Measurements from ENCODE around the gene BRD3OS. TPM values are rescaled to one million over a fixed set of nuclear protein-coding genes. Genes with fewer than 3 reads are reported as not detected.
A peak's percentile ranks its signal among the peaks of the same experiment; 100 is the strongest.
"Not testable (repeated sequence)": the region's sequence is repeated elsewhere in the genome, so short reads cannot be mapped to it uniquely, and the experiment has no call there.

The BRD3OS gene
- total RNA-seq, 1 donor from 2014 or later = 14.5 TPM

DNA sequence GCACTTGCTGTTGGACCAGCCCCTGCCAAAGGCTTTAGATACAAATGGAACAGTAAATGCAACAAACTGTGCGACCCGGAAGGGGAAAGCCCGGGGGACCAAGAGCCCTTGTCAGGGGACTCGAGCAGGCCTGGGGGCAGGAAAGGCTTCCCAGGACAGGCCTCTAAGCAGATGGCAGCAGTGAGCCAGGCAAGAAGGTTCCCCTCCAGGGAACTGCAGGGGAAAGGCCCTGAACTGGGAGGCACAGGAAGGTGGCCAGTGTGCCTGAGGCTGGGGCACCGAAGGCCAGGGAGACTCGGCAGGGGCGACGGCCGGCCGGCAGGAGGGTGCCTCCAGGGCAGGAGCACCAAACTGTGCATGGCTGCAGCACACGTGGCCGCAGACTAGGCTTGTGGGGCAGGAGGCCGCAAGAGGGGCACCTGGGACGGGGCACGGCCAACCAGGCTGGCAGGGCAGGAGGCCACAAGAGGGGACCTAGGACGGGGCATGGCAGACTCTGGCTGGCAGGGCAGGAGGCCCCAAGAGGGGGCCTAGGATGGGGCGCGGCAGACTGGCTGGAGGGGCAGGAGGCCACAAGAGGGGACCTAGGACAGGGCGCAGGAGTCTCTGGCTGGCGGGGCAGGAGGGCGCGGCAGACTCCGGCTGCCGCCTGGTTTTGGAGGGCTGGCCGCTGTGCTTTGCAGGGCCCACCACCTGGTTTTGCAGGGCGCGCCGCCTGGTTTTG, 43.2 kb upstream of the BRD3OS start:
- no peaks in the 10 kb centered on the region for H3K9me3 Mint-ChIP-seq
- H3K4me1 Mint-ChIP-seq (ENCODE audit: low read depth) = no peaks in the 10 kb centered on the region
- DNase-seq (ENCODE audit: low spot score) = no peak
- intact Hi-C loops (cut with micrococcal nuclease) = no loop called here
- no peak overlapping the region for H3K4me3 Mint-ChIP-seq
- no peak overlapping the region for H3K27ac Mint-ChIP-seq
- H3K27me3 Mint-ChIP-seq (ENCODE audit: insufficient read depth) = no peaks in the 10 kb centered on the region
- H3K36me3 Mint-ChIP-seq (ENCODE audit: low read depth) = no peaks in the 10 kb centered on the region

DNA sequence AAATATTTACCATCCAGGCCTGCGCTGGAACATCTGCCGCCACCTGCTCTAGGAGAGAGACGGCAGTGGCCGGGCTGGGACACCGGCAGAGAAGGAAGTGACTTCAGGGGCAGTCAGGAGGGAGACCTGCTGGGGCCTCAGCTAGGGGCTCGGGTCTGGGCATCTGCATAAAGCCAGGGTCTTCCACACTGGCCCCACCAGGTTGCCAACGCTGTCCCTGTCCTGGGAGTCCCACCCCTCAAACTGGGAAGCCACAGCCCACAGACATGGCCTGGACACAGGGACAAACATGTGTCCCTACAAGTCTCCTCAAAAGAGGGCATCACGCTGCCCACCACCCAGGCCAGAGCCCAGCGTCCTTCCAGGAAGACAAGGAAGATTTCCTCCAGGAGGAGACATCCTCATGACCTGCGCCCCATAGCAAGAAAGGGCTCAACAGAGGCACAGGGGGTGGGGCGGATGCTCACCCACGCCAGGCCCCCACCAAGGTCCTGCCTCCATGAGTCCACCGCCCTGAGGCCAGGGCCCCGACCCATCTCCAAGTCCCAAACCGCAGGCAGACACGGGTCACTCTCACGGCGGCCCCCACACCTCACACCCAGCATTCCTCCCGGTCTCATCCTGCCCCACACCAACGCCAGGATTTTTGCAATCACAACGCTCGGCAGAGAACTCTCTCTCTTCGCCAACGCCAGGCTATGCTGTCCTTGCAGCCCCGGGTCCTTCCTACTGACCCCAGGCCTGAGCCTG, 42.1 kb upstream of the BRD3OS start:
- Mint-ChIP-seq H3K27me3 (ENCODE audit: insufficient read depth) (no peaks in the 10 kb centered on the region), H3K9me3 (no peaks in the 10 kb centered on the region), H3K4me3 (no peak overlapping the region), H3K36me3 (ENCODE audit: low read depth) (no peaks in the 10 kb centered on the region), H3K27ac (no peak overlapping the region), H3K4me1 (ENCODE audit: low read depth) (no peaks in the 10 kb centered on the region)
- DNase-seq (ENCODE audit: low spot score) = no peak
- intact Hi-C loops (cut with micrococcal nuclease) = no loop called here

- no peak overlapping the region for H3K27ac Mint-ChIP-seq
- no peaks in the 10 kb centered on the region for H3K4me1 Mint-ChIP-seq (ENCODE audit: low read depth)
- intact Hi-C loops (cut with micrococcal nuclease) = no loop called here
- no peak for DNase-seq (ENCODE audit: low spot score)
- no peaks in the 10 kb centered on the region for H3K9me3 Mint-ChIP-seq
- no peaks in the 10 kb centered on the region for H3K36me3 Mint-ChIP-seq (ENCODE audit: low read depth)
- H3K4me3 Mint-ChIP-seq = no peak overlapping the region
- H3K27me3 Mint-ChIP-seq (ENCODE audit: insufficient read depth) = peaks cover 15% of the 10 kb centered on the region
Observed at GRCh38 chr9:133986061-133986460, 39.2 kb upstream of the BRD3OS start.

DNA sequence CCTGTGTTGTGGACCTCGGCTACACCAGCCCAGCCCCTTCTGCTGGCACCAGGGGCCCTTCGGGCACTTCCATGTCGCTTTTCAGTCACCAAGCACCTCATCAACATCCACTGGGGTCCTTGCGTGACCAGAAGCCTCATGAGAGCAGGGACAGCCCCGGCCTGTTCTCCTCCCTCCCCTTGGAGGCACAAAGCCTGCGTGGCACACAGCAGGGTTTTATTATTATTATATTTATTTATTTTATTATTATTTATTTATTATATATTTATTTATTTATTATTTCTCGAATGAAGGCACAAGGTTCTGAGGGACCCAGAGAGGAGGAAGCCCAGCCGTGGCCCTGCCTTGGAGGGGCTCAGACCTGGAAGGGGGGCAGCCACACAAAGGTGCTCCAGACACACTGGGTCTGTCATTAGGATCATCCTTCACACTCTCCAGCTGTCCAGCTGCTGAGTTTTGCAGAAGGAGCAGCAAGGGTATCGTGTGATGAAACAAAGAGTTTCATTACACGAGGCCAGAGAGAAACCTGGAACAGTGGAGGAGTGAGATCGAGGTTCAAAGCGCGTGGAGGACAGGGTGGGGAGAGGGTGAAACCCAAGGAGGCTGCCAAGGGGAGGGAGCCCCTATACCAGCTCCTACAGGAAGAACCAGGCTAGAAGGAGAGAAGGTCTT, 38.4 kb upstream of the BRD3OS start:
- DNase-seq (ENCODE audit: low spot score) = no peak
- Mint-ChIP-seq H3K27ac (no peak overlapping the region), H3K9me3 (no peaks in the 10 kb centered on the region), H3K27me3 (ENCODE audit: insufficient read depth) (peaks cover 16% of the 10 kb centered on the region), H3K36me3 (ENCODE audit: low read depth) (no peaks in the 10 kb centered on the region), H3K4me1 (ENCODE audit: low read depth) (no peaks in the 10 kb centered on the region), H3K4me3 (no peak overlapping the region)
- intact Hi-C loops (cut with micrococcal nuclease) = no loop called here

- Mint-ChIP-seq H3K27me3 (ENCODE audit: insufficient read depth) (peaks cover 16% of the 10 kb centered on the region), H3K9me3 (no peaks in the 10 kb centered on the region), H3K4me3 (no peak overlapping the region), H3K4me1 (ENCODE audit: low read depth) (no peaks in the 10 kb centered on the region), H3K36me3 (ENCODE audit: low read depth) (no peaks in the 10 kb centered on the region), H3K27ac (no peak overlapping the region)
- no peak for DNase-seq (ENCODE audit: low spot score)
- intact Hi-C loops (cut with micrococcal nuclease) = no loop called here
Observed at GRCh38 chr9:133987446-133987788, 37.9 kb upstream of the BRD3OS start.

DNA sequence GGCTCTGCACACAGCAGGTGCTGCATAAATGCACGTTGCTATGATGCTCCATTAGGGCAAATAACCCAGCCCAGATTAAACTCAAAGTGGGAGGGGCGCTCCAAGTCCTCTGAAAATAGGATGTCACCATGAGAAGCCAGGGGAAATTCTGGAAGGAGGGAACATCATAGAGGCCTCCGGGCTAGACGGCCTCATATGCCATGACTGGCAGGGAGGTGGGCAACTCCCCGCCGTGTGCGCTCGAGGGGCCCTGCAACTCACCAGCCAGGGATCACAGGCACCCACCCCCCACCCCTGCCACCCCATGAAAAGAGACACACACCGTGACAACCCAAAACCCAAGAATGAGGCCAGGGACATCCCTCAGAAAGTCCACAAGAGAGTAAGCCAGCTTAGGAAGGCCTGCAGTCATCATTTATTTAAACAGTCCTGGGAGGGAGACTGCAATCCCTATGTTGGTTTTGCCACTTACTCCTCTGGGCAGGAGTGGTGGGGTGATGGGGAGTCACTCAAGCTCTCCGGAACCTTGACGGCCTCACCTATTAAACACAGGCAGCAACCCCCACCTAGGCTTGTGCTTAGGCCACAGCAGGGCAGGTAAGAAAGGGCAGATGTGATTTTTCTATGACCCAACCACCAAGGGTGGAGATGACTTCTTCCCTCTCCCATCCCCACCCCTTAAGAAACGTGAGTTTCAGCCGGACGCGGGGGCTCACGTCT, 37.2 kb upstream of the BRD3OS start:
- H3K27me3 Mint-ChIP-seq (ENCODE audit: insufficient read depth) = peaks cover 16% of the 10 kb centered on the region
- no peak for DNase-seq (ENCODE audit: low spot score)
- H3K36me3 Mint-ChIP-seq (ENCODE audit: low read depth) = no peaks in the 10 kb centered on the region
- intact Hi-C loops (cut with micrococcal nuclease) = no loop called here
- H3K4me1 Mint-ChIP-seq (ENCODE audit: low read depth) = no peaks in the 10 kb centered on the region
- H3K4me3 Mint-ChIP-seq = no peak overlapping the region
- no peaks in the 10 kb centered on the region for H3K9me3 Mint-ChIP-seq
- no peak overlapping the region for H3K27ac Mint-ChIP-seq

GRCh38 chr9:133988771-133989170, 36.5 kb upstream of the BRD3OS start:
- H3K36me3 Mint-ChIP-seq (ENCODE audit: low read depth); DNase-seq (ENCODE audit: low spot score); H3K4me3 Mint-ChIP-seq; H3K27ac Mint-ChIP-seq; intact Hi-C loops (cut with micrococcal nuclease); H3K4me1 Mint-ChIP-seq (ENCODE audit: low read depth); H3K9me3 Mint-ChIP-seq: not testable (repeated sequence)
- H3K27me3 Mint-ChIP-seq (ENCODE audit: insufficient read depth) = peaks cover 16% of the 10 kb centered on the region

DNA sequence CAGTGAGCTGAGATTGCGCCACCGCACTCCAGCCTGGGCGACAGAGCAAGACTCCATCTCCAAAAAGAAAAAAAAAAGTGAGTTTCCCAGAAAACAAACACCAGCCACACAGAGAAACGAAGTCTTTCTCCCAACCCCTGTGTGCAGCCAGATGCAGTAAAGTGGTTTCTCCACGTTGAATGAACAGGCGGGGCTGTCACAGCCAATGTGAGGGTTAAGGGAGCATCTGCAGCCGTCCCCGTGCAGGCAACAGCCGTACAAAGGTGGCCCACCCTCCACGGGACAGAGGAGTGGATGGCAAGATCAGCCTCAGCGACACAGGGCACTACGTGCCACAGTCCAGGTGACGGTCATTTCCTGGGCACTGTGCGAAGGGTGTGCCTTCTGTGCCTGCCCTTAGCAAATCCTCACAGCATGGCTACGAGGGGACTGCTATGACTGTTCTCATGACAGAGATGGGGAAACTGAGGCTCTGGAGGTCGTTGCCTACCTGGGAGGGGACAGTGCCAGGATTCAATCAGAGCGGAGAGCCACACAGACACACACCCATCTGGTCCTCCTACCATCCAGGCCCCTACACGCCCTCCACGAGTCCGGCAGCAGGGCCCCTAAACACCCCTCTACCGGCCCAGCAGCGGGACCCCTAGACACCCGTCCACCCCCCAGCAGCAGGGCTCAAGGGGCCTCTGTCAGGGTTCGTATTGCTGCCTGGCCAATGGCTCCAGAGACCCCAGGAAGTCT, 35.5 kb upstream of the BRD3OS start:
- DNase-seq (ENCODE audit: low spot score) = no peak

GRCh38 chr9:133990366-133991213, 34.7 kb upstream of the BRD3OS start:
- peak overlapping the region; percentile 54 for H3K4me3 Mint-ChIP-seq
- H3K27ac Mint-ChIP-seq = no peak overlapping the region
- intact Hi-C loops (cut with micrococcal nuclease) = loop anchor here (5.0 kb wide), 1 partner anchor 573 kb away; the partner anchor contains the start of gene REXO4
- H3K36me3 Mint-ChIP-seq (ENCODE audit: low read depth) = no peaks in the 10 kb centered on the region
- H3K4me1 Mint-ChIP-seq (ENCODE audit: low read depth) = no peaks in the 10 kb centered on the region
- H3K9me3 Mint-ChIP-seq = no peaks in the 10 kb centered on the region
- peaks cover 19% of the 10 kb centered on the region for H3K27me3 Mint-ChIP-seq (ENCODE audit: insufficient read depth)
- no peak for DNase-seq (ENCODE audit: low spot score)

More for the DNA sequence above, 35.5 kb upstream of the BRD3OS start:
- no peak overlapping the region for H3K27ac Mint-ChIP-seq
- H3K9me3 Mint-ChIP-seq = no peaks in the 10 kb centered on the region
- H3K4me3 Mint-ChIP-seq = no peak overlapping the region
- no peaks in the 10 kb centered on the region for H3K36me3 Mint-ChIP-seq (ENCODE audit: low read depth)
- intact Hi-C loops (cut with micrococcal nuclease) = loop anchor here (5.0 kb wide), 1 partner anchor 572 kb away; the partner anchor contains the start of gene REXO4
- H3K4me1 Mint-ChIP-seq (ENCODE audit: low read depth) = no peaks in the 10 kb centered on the region
- H3K27me3 Mint-ChIP-seq (ENCODE audit: insufficient read depth) = peaks cover 19% of the 10 kb centered on the region

DNA sequence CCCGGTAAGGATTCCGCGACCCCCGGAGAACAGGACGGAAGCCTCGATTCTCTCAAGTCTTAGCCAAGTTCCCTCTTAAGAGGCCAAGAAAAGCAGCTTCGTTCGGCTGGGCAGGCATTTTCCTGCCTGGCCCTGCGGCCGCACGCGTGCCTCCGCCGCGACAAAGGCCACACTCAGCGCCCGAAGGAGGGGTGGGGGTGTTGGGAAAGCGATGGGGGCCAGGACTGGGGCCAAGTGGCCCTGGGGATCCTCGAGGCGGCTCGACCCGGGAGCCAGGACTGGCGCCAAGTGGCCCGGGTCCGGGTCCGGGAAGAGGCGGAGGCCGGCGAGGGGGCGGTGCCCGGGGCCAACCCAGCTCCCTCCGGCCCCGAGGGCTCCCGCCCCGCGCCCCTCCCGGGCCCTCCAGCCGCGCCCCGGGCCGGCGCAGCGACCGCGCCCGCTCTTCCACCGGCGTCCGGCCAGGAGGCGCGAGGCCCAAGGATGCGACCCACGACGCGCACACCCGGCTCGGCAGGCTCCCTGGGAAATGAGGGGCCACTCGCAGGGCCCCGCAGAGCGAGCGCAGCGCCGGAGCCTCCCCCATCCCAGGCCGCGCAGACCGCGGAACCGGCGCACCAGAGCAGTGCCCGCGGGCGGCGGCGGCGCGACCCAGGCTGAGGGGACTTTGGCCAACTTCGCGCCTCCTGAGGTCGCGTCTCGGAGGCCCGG, 33.9 kb upstream of the BRD3OS start:
- intact Hi-C loops (cut with micrococcal nuclease) = loop anchor here (5.0 kb wide), 1 partner anchor 574 kb away; the partner anchor contains the start of gene REXO4
- H3K27ac Mint-ChIP-seq = no peak overlapping the region
- H3K9me3 Mint-ChIP-seq = no peaks in the 10 kb centered on the region
- H3K36me3 Mint-ChIP-seq (ENCODE audit: low read depth) = no peaks in the 10 kb centered on the region
- H3K4me1 Mint-ChIP-seq (ENCODE audit: low read depth) = no peaks in the 10 kb centered on the region
- peaks cover 19% of the 10 kb centered on the region for H3K27me3 Mint-ChIP-seq (ENCODE audit: insufficient read depth)
- peak overlapping the region; percentile 54 for H3K4me3 Mint-ChIP-seq
- DNase-seq (ENCODE audit: low spot score) = no peak

All from activated T-helper 1 cell treated with anti-CD3 and anti-CD28 coated beads, Interleukin-12 subunit alpha, Interleukin-12 subunit beta, Interleukin-2, Interleukin-4 antibody, amounts not matched to agents 30 ng/mL and 10 ng/mL and 1 ng/mL, durations not matched to agents 14 hours and 24 hours and 36 hours (primary cell).